ENCODE measurements around the gene GSDME. TPM values are rescaled to one million over a fixed set of nuclear protein-coding genes. Genes with fewer than 3 reads are reported as not detected.

Gene GSDME
- polyA plus RNA-seq, 2 of the 4 experiments (the other 2 are of a cell fraction): 51.0 to 55.9 TPM

GRCh38 chr7:24729365-24730017 lies 27.8 kb downstream of the GSDME start:
- WGBS (ENCODE audit: missing lambda C conversion rate): 92% methylated on average over 10 of the region's 10 CpGs
- Histone ChIP-seq H3K9me3 (no peaks in the 10 kb centered on the region), H3K4me1 (peaks cover 26% of the 10 kb centered on the region), H3K4me3 (no peak overlapping the region), H3K27ac (peak overlapping the region in 1 of 2 experiments; percentile 14; a peak in 1 of 6 replicates), H3K4me2 (no peak overlapping the region)
- CTCF ChIA-PET: interaction anchor here (0.6 kb wide), 1 partner anchor 104 kb away, joined by 3 read pairs; no protein-coding TSS in a partner anchor
- POLR2A ChIA-PET: no interaction called here
- DNase-seq (ENCODE audit: low read depth in 1 of 2, low spot score in 1 of 2) (no peak), FAIRE-seq (no peak), ATAC-seq (no peak)
- TF ChIP-seq GATA3 (IDR thresholded peaks at IDR 0.05; ENCODE audit: borderline replicate concordance): no peak
- no peak for TF ChIP-seq ESRRA (IDR thresholded peaks at IDR 0.05; ENCODE audit: borderline replicate concordance, low read length)
- no peak for TF ChIP-seq TP53 (CRISPR knock-in tag; IDR thresholded peaks at IDR 0.05)
- no peak for TF ChIP-seq KDM5A (IDR thresholded peaks at IDR 0.05)
- TF ChIP-seq CTCF (IDR thresholded peaks at IDR 0.05): no peak
- TF ChIP-seq REST (IDR thresholded peaks at IDR 0.05): no peak
- TF ChIP-seq EHF (CRISPR knock-in tag; IDR thresholded peaks at IDR 0.05): no peak
- TF ChIP-seq EP300 (IDR thresholded peaks at IDR 0.05): no peak
- TF ChIP-seq HDAC2 (IDR thresholded peaks at IDR 0.05): no peak
- no peak for TF ChIP-seq TFCP2L1 (CRISPR knock-in tag; IDR thresholded peaks at IDR 0.05)
- TF ChIP-seq FOXS1 (CRISPR knock-in tag; IDR thresholded peaks at IDR 0.05): no peak
- TF ChIP-seq NPAS2 (CRISPR knock-in tag; IDR thresholded peaks at IDR 0.05; ENCODE audit: borderline replicate concordance): no peak
- no peak for TF ChIP-seq RAD21 (conservative IDR thresholded peaks at IDR 0.05 in 1 of 2, IDR thresholded peaks at IDR 0.05 in 1 of 2)
- no peak for TF ChIP-seq HOXA7 (CRISPR knock-in tag; IDR thresholded peaks at IDR 0.05)

GRCh38 chr7:24728503-24729364 lies 28.5 kb downstream of the GSDME start:
- Histone ChIP-seq H3K4me3 (no peak overlapping the region), H3K27ac (peak overlapping the region in 1 of 2 experiments; percentile 4; a peak in 1 of 6 replicates), H3K4me1 (peaks cover 18% of the 10 kb centered on the region), H3K9me3 (no peaks in the 10 kb centered on the region), H3K4me2 (no peak overlapping the region)
- ChIA-PET POLR2A (no interaction called here), CTCF (no interaction called here)
- TF ChIP-seq E2F6 (IDR thresholded peaks at IDR 0.05; ENCODE audit: borderline replicate concordance, low read depth) (no peak), PHF8 (IDR thresholded peaks at IDR 0.05; ENCODE audit: borderline replicate concordance, low read depth) (no peak), POLR2A (IDR thresholded peaks at IDR 0.05; ENCODE audit: low read length) (no peak), USF2 (IDR thresholded peaks at IDR 0.05) (no peak), FOSL2 (IDR thresholded peaks at IDR 0.05) (no peak), FOSL2 (CRISPR knock-in tag; IDR thresholded peaks at IDR 0.05) (no peak)
- FAIRE-seq: no peak
- WGBS (ENCODE audit: missing lambda C conversion rate): 88% methylated on average over 16 of the region's 16 CpGs
- no peak for ATAC-seq
- DNase-seq (ENCODE audit: low read depth in 1 of 2, low spot score in 1 of 2): no peak
